ENCODE results near the gene UCKL1.

Gene UCKL1

GRCh38 chr20:63955827-63956663 is at the start of gene UCKL1:
Gene UCKL1 (minus strand): TSS chr20:63956416. CDS start chr20:63956372, 44 bp downstream.
- peaks cover 13% of the 10 kb centered on the region for H3K4me1 ChIP-seq (ENCODE audit: control insufficient read depth, low read depth, low read length)

GRCh38 chr20:64005394-64005793 is 49.2 kb upstream of the UCKL1 start:
- Histone ChIP-seq H3K9me3 (ENCODE audit: control insufficient read depth, low read depth, low read length) (no peaks in the 10 kb centered on the region), H3K4me1 (ENCODE audit: control insufficient read depth, low read depth, low read length) (no peaks in the 10 kb centered on the region), H3K27me3 (ENCODE audit: control insufficient read depth, insufficient read depth, low read length) (no peaks in the 10 kb centered on the region), H3K36me3 (ENCODE audit: control insufficient read depth, low read depth, low read length) (peaks cover 61% of the 10 kb centered on the region), H3K9ac (ENCODE audit: low read length) (no peak overlapping the region), H3K4me3 (ENCODE audit: low read length) (no peak overlapping the region), H3K27ac (ENCODE audit: low read length) (no peak overlapping the region)

More at GRCh38 chr20:63955827-63956663, at the start of gene UCKL1:
- Histone ChIP-seq H3K9ac (ENCODE audit: low read length) (peak within 1 kb of the TSS; percentile 87), H3K27me3 (ENCODE audit: control insufficient read depth, insufficient read depth, low read length) (no peaks in the 10 kb centered on the region), H3K36me3 (ENCODE audit: control insufficient read depth, low read depth, low read length) (no peaks in the 10 kb centered on the region), H3K4me3 (ENCODE audit: low read length) (peak within 1 kb of the TSS; percentile 88), H3K9me3 (ENCODE audit: control insufficient read depth, low read depth, low read length) (no peaks in the 10 kb centered on the region), H3K27ac (ENCODE audit: low read length) (peak within 1 kb of the TSS; percentile 85)

- no peaks in the 10 kb centered on the region for H3K4me1 ChIP-seq (ENCODE audit: control insufficient read depth, low read depth, low read length)
- H3K9me3 ChIP-seq (ENCODE audit: control insufficient read depth, low read depth, low read length): no peaks in the 10 kb centered on the region
- H3K4me3 ChIP-seq (ENCODE audit: low read length): no peak overlapping the region
- H3K27ac ChIP-seq (ENCODE audit: low read length): no peak overlapping the region
- no peaks in the 10 kb centered on the region for H3K27me3 ChIP-seq (ENCODE audit: control insufficient read depth, insufficient read depth, low read length)
- H3K9ac ChIP-seq (ENCODE audit: low read length): no peak overlapping the region
- H3K36me3 ChIP-seq (ENCODE audit: control insufficient read depth, low read depth, low read length): peaks cover 65% of the 10 kb centered on the region
Observed at GRCh38 chr20:64003960-64004725, 47.9 kb upstream of the UCKL1 start.

- no peaks in the 10 kb centered on the region for H3K27me3 ChIP-seq (ENCODE audit: control insufficient read depth, insufficient read depth, low read length)
- peaks cover 67% of the 10 kb centered on the region for H3K36me3 ChIP-seq (ENCODE audit: control insufficient read depth, low read depth, low read length)
- H3K27ac ChIP-seq (ENCODE audit: low read length): no peak overlapping the region
- no peaks in the 10 kb centered on the region for H3K9me3 ChIP-seq (ENCODE audit: control insufficient read depth, low read depth, low read length)
- H3K4me3 ChIP-seq (ENCODE audit: low read length): no peak overlapping the region
- no peak overlapping the region for H3K9ac ChIP-seq (ENCODE audit: low read length)
- H3K4me1 ChIP-seq (ENCODE audit: control insufficient read depth, low read depth, low read length): no peaks in the 10 kb centered on the region
Observed at GRCh38 chr20:64001607-64002011, 45.4 kb upstream of the UCKL1 start.

GRCh38 chr20:64000906-64001305 is 44.7 kb upstream of the UCKL1 start:
- H3K9me3 ChIP-seq (ENCODE audit: control insufficient read depth, low read depth, low read length): no peaks in the 10 kb centered on the region
- no peaks in the 10 kb centered on the region for H3K27me3 ChIP-seq (ENCODE audit: control insufficient read depth, insufficient read depth, low read length)
- H3K27ac ChIP-seq (ENCODE audit: low read length): no peak overlapping the region
- no peak overlapping the region for H3K9ac ChIP-seq (ENCODE audit: low read length)
- H3K36me3 ChIP-seq (ENCODE audit: control insufficient read depth, low read depth, low read length): peaks cover 74% of the 10 kb centered on the region
- H3K4me1 ChIP-seq (ENCODE audit: control insufficient read depth, low read depth, low read length): no peaks in the 10 kb centered on the region
- H3K4me3 ChIP-seq (ENCODE audit: low read length): no peak overlapping the region

- Histone ChIP-seq H3K27me3 (ENCODE audit: control insufficient read depth, insufficient read depth, low read length) (peaks cover 11% of the 10 kb centered on the region), H3K36me3 (ENCODE audit: control insufficient read depth, low read depth, low read length) (peaks cover 28% of the 10 kb centered on the region), H3K4me1 (ENCODE audit: control insufficient read depth, low read depth, low read length) (peaks cover 3% of the 10 kb centered on the region), H3K9me3 (ENCODE audit: control insufficient read depth, low read depth, low read length) (no peaks in the 10 kb centered on the region), H3K27ac (ENCODE audit: low read length) (no peak overlapping the region), H3K9ac (ENCODE audit: low read length) (no peak overlapping the region), H3K4me3 (ENCODE audit: low read length) (no peak overlapping the region)
Observed at GRCh38 chr20:63982937-63983336, 26.7 kb upstream of the UCKL1 start.

- Histone ChIP-seq H3K9ac (ENCODE audit: low read length) (peak within 1 kb of the TSS; percentile 74), H3K9me3 (ENCODE audit: control insufficient read depth, low read depth, low read length) (no peaks in the 10 kb centered on the region), H3K4me3 (ENCODE audit: low read length) (peak within 1 kb of the TSS; percentile 90), H3K4me1 (ENCODE audit: control insufficient read depth, low read depth, low read length) (peaks cover 3% of the 10 kb centered on the region), H3K27ac (ENCODE audit: low read length) (no peak within 1 kb of the TSS), H3K27me3 (ENCODE audit: control insufficient read depth, insufficient read depth, low read length) (peaks cover 14% of the 10 kb centered on the region), H3K36me3 (ENCODE audit: control insufficient read depth, low read depth, low read length) (peaks cover 22% of the 10 kb centered on the region)
Observed at GRCh38 chr20:63980806-63981728, 24.9 kb upstream of the UCKL1 start, which contains the start of gene PRPF6. Gene PRPF6 (plus strand): TSS chr20:63981132. CDS start chr20:63981246, 114 bp downstream.

GRCh38 chr20:63980317-63980805 is 24.1 kb upstream of the UCKL1 start:
- peak overlapping the region; percentile 62 for H3K4me3 ChIP-seq (ENCODE audit: low read length)
- no peak overlapping the region for H3K9ac ChIP-seq (ENCODE audit: low read length)
- H3K27me3 ChIP-seq (ENCODE audit: control insufficient read depth, insufficient read depth, low read length): peaks cover 14% of the 10 kb centered on the region
- H3K27ac ChIP-seq (ENCODE audit: low read length): no peak overlapping the region
- H3K9me3 ChIP-seq (ENCODE audit: control insufficient read depth, low read depth, low read length): no peaks in the 10 kb centered on the region
- peaks cover 15% of the 10 kb centered on the region for H3K36me3 ChIP-seq (ENCODE audit: control insufficient read depth, low read depth, low read length)
- peaks cover 3% of the 10 kb centered on the region for H3K4me1 ChIP-seq (ENCODE audit: control insufficient read depth, low read depth, low read length)

- peaks cover 14% of the 10 kb centered on the region for H3K27me3 ChIP-seq (ENCODE audit: control insufficient read depth, insufficient read depth, low read length)
- H3K36me3 ChIP-seq (ENCODE audit: control insufficient read depth, low read depth, low read length): peaks cover 8% of the 10 kb centered on the region
- H3K9me3 ChIP-seq (ENCODE audit: control insufficient read depth, low read depth, low read length): no peaks in the 10 kb centered on the region
- no peak within 1 kb of the TSS for H3K9ac ChIP-seq (ENCODE audit: low read length)
- H3K4me3 ChIP-seq (ENCODE audit: low read length): peak within 1 kb of the TSS; percentile 72
- peaks cover 3% of the 10 kb centered on the region for H3K4me1 ChIP-seq (ENCODE audit: control insufficient read depth, low read depth, low read length)
- H3K27ac ChIP-seq (ENCODE audit: low read length): no peak within 1 kb of the TSS
Observed at GRCh38 chr20:63979557-63980316, 23.5 kb upstream of the UCKL1 start, which contains the start of gene SAMD10. Gene SAMD10 (minus strand): TSS chr20:63979642. CDS start chr20:63979467, 175 bp downstream.

- no peak overlapping the region for H3K9ac ChIP-seq (ENCODE audit: low read length)
Observed at GRCh38 chr20:63979229-63979556, 23.0 kb upstream of the UCKL1 start.

More at GRCh38 chr20:63979229-63979556, 23.0 kb upstream of the UCKL1 start:
- Histone ChIP-seq H3K9me3 (ENCODE audit: control insufficient read depth, low read depth, low read length) (no peaks in the 10 kb centered on the region), H3K4me3 (ENCODE audit: low read length) (peak overlapping the region; percentile 72), H3K27ac (ENCODE audit: low read length) (no peak overlapping the region), H3K36me3 (ENCODE audit: control insufficient read depth, low read depth, low read length) (peaks cover 3% of the 10 kb centered on the region), H3K4me1 (ENCODE audit: control insufficient read depth, low read depth, low read length) (peaks cover 3% of the 10 kb centered on the region), H3K27me3 (ENCODE audit: control insufficient read depth, insufficient read depth, low read length) (peaks cover 14% of the 10 kb centered on the region)

Data from iPS-18a (cell line).